ENCODE measurements around the gene CENPM.

CENPM gene

DNA sequence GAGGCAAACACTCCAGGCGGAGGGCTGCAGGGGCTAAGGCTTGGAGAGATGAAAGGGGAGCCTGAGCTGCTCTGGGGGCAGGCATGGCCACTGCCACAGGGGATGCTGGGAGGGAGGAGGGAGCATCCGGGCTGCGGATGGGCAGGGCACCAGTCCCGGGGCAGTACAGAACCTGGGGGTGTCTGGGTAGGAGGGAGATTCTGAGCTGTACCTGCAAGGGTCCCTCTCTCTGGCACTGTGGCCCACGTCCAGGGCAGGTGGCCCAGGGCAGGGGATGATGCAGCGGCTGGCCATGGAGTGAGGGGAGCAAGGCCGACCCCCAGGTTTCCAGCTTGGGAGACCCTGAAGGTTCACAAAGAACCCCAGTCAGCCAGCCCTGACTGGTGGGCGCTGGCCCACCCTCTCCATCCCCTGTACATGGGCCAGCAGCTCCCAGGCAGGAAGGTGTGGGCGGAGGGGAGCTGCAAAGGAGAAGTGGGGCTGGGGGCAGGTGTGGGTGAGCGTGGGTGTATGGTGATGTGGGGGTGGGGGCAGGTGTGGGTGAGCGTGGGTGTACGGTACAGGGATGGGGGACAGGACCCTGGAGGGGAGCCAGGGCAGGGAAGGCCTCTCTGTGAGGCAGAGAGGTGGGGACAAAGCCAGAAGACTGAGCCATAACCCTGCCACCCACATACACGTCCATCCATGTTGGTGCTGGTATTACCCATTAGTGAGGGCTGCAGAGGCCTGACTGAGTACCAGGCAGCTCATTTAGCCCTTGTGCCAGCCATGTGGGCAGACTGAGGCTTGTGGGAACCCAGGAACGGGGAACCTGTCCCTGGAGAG is 18.1 kb downstream of the CENPM start:
- no peak for DNase-seq

- DNase-seq, result no peak
Measured at GRCh38 chr22:41927813-41928212, 19.1 kb downstream of the CENPM start.

- DNase-seq, result no peak
Measured at GRCh38 chr22:41925783-41926460, 21.0 kb downstream of the CENPM start.

DNA sequence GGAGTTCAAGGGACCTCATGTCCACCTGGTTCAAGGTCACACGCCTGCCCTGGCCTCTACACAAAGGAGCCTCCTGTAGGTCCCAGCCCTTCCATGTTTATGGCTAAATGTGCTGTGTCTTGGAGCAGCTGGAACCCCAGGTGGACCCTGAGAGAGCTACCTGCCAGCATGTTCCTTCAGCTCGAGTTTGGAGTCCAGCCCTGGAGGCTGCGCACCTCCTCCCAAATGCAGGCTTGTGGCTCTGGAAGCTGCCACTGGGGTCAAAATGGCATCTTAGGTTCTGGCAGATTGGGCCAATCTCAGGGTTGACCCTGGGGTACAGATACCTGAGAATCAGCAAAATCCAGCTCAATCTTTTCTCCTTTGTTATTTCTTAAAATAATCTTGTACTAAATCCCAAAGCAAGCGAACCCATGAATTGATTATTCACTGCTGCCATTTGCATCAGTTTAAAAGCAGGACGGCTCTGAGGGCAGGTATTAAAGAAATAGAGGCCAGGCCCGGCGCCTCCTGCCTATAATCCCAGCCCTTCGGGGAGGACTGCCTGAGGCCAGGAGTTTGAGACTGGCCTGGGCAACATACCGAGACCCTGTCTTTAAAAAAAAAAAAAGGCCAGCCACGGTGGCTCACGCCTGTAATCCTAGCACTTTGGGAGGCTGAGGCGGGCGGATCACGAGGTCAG is 23.2 kb downstream of the CENPM start:
- DNase-seq, result no peak

GRCh38 chr22:41922940-41923594 is 23.9 kb downstream of the CENPM start:
- DNase-seq, result no peak

DNA sequence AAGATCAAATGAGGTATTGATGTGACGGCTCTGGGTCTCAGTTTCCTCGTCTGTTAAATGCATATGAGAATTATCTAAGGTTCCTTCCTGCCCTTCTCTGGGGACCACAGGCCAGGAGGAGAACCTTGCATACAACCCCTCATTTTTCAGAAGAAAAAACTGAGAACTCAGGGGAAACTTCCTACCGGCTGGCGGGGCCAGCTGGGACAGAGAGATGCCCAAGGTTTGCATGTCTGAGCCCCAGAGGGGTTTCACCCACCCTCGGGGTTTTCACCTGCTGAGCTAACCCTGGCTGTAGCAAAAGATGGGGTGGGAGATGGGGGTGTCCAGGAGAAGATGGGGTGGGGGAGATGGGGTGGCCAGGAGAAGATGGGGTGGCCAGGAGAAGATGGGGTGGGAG is 24.6 kb downstream of the CENPM start:
- no peak for DNase-seq

DNA sequence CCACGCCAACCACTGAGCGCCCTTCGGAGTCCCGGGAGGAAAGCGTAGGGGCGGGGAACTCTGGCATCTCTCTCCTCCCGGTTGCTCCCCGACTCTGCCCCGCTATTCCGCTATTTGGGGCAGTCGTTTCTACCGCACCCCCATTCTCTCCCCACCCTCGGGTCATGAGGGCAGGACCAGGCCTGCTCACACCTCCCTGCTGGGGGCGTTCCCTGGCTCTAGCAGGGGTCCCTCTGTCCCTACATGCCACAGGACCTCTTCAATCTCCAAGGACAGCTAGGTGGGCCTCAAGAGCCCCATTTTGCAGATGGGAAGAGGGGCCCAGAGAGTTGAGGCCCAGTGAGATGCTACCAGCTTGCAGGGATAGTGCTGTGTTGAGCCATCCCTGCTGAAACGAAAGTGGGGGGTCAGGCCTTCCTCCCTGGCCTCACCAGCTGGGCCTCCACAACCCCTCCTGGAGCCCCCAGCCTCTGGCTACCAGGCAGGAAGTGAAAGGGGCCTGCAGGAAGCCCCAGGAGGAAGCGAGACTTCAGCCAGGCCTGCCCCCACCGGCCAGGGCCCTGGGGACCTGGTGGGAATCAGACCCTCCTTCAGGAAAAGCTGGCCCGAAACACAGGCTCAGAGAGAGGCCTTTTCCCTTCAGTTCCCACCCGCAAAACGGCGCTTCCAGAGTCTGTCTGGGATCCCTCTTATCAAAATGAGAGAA is 26.5 kb downstream of the CENPM start:
- DNase-seq, result no peak

DNA sequence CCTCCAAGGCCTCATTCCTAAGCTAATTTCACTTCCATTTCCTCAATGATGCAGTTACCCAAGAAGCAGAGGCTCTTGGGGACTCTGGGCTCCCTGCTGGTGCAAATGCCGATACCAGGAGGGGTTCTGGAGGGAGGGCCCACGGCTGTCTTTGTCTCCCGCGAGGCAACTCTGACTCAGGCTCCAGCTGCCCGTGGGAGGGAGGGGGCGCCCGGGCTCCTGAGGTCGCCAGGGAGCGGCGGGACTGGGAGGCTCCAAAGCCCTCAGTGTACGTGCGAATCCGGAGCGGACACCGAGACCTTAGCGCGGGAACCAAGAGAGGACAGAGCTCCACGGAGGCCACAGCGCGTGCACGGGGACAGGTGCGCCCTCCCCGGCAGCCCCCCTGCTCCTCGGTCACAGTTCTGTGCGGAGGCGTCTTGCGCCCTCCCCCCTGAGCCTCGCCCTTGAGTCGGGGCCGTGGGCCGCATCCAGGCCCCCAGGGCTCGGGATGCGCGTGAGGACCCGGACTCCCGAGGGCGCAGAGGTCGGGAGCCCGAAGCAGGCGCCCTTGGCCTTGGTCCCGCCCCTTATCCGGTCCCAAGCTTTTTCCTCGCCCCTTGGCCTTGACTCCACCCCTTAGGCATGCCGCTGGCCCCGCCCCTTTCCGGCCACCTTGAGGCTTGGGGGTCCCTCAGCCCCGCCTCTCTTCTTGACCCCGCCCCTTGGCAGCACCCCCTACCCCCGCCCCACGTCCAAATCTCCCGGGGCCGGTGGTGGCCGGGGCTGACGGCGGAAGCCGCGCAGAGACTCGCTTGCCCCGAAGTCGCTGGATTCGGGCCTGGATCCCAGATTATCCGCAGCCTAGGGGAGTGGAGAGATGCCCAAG is 27.4 kb downstream of the CENPM start:
- no peak for DNase-seq

DNA sequence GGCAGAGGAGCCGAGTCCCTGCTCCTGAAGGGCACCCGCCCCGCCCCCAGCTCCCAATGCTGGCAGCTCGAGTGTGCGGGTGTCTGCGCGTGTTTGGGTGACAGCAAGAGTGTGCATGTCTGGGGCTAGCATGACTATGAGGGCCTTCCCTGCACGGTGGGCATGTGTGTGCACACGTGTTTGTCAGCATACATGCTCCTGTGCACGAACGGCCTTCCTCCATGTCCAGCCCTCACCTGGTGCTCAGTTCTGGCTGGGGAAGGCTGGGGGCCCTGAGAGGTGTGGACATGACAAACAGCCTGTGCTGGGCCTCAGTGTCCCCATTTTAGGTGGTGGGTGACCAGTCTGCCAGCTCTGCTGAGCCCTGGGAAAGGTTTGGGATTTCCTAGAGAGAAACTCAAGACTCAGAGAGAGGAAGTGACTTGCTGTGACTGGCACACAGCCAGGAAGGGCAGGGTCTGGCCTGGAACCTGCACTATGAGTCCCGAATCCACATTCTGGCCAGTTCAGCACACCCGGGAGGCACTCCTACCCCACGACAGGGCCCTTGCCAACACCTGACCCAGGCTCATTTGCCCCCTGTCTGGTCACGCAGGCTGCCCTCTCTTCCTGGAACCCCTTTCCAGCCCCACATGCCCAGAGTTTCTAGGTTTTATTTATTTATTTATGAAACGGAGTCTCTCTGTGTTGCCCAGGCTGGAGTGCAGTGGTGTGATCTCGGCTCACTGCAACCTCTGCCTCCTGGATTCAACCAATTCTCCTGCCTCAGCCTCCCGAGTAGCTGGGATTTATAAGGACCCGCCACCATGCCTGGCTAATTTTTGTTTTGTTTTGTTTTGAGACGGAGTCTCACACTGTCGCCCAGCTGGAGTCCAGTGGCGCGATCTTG is 28.8 kb downstream of the CENPM start:
- no peak for DNase-seq

DNA sequence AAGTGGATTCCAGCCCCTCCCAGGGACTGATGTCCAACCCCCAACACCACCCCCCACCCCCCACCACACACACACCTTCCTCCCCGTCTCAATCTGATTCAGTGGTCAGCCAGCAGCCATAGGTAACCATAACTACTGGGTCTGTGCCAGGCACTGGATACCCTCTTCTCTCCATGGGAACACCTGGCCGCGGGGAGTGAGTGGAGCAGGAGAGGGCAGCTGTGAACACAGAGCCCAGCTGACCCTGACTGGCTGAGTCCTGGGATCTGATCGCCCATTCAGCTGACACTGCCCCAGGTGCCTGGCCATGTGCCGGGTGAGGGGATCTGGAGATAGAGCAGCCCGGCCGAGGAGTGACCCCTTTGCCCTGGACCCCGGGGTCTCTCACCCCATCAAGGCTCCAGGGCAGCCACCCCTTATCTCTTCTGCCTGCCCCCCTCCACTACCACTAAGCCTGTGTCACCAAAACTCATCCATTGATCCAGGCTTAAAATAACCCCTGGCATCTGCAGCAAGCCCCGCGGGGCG is 29.5 kb downstream of the CENPM start:
- DNase-seq, result no peak

DNA sequence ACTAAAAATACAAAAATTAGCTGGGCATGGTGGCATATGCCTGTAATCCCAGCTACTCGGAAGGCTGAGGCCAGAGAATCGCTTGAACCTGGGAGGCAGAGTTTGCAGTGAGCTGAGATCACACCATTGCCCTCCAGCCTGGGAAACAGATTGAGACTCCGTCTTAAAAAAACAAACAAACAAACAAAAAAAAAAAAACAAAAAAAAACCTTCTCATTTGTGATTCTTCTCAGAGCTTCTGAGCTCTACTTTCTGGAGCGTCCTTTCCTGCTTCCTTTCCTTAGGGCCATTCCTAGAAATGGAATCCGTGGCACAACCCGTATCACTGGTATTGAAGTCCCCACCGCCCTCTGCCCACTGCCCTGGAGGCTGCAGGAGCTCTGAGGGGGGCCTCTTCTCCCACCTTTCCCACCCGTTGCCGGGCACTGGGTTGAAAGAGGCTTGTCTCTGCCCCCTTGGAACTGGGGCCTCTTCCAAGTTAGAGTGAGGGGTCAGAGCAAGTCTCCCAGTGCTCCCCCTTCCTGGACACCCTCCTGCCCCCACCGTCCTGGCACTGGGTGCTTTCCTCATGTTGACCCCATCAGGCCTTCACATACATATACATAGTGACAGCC is 30.1 kb downstream of the CENPM start:
- no peak for DNase-seq

DNA sequence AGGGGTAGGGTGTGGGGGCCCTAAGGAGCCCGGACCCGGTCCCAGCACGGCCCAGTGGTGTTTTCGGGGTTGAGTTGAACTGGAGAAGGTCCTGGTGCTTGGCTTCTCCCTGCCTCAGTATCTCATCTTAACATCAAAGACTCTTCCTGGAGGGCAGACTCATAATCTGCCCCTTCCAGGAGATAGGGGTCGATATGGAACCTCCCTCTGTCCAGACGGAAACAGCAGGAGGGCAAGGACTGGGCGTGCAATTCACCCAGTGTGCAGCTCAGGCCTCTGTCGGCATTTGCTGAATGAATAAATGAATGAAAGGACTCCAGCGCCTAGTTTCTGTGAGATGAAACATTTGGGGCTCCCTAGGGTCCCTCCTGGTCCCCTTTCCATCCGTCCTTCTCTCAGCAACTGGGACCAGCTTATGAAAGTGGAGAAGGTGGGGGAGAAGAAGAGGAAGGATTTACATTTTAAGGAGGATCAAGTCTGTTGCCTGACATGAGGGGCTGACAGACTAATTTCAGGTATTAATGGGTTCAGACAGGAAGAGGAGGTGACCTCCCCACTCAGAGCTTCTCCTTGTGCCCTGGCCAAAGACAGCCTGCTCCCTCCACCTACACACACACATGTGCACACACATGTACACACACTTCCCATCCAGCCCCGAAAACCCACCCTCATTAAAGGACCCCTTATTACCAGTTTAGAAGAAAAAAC is 31.0 kb downstream of the CENPM start:
- DNase-seq, result no peak

- DNase-seq, result no peak
Measured at GRCh38 chr22:41915035-41915785, 31.7 kb downstream of the CENPM start, which contains the start of gene SHISA8. TSS of gene SHISA8 (minus strand) at chr22:41915074. CDS start at chr22:41914667, 407 bp downstream.

DNA sequence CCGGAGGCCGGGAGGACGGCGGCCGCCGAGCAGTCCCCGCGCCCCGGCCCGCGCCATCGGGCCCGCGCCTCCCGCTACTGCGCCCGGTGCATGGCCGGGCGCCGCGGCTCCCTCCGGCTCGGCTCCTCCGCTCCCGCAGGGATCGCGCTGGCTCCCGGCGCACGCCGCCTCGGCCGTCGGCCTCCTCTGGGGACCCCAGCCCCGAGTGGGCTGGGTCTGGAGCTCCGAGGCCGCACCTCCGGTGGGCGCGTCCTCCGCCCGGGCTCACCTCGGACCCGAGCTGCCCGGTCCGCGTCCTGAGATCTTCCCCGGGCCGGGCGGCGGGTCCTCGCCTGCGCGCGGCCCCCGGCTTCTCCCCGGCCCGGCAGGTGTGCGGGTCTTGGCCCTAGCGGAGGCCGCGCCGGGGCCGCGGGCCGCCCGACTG is 32.3 kb downstream of the CENPM start:
- no peak for DNase-seq

DNA sequence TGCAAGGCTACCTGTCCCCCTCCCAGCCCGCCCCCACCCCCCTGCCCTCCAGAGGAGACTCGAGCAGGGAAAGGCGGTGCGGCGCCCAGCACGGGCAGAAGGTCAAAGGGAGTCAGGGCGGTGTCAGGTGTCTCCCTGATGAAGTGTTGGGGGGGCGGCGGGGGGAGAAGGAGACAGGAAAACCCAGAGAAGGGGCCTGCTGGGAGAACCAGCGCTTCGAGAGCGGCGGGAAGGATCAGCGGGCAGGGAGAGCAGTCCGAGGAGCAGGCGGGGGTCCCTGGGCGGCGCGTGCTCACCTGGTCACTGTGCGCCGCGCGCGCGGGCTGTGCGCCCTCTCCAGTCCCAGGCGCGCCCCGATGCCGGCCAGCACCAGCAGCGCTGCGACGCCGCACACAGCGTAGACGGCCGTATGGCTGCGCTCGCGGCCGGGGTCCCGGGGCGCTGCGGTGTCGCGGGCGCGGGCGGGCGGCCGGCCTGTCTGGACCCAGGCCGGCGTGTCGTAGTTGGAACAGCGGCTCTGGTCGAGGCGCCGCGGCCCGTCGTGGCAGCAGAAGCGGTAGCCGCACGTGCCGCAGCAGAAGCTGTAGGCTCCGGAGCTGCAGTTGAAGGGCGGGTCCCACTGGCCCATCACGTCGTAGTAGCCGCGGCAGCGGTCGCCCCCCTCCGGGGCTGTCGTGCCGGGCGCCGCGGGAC is 33.0 kb downstream of the CENPM start:
- DNase-seq, result no peak

DNA sequence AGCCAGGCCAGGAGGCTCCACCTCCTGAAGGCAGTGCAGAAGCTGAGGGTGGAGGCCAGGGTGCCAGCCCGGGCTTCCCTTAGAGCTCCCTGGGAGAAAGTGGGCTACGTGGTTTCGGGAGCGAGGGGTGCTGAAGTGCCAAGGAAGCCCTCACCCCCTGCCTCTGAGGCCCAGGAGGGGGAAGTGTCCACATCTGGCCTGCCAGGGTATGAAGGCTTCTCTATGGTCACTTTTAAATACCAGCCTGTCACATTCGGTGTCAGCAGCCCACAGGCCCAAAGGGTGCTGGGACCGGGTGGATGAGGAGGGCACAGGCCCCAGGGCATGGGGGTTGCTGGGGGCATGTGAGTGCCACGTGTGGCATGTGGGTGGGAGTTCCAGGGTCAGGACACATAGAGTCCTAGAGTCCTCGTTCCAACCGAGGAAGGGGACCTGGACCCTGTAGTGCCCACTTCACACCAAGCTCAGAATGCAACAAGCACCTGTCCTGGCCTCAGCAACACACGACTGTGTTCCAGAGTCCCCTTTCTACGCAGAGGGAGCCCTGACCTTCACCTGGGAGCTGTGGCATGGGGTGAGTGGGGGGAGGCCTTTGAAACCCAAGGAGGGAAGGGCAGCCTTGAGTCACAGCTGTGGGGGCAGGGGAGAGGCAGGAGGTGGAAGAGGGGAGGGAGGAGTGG is 33.8 kb downstream of the CENPM start:
- DNase-seq, result no peak
